Measurements from ENCODE around the gene SIX3. TPM values are rescaled to one million over a fixed set of nuclear protein-coding genes. Genes with fewer than 3 reads are reported as not detected.

The SIX3 gene
- total and polyA plus RNA-seq, 3 experiments from 2014 or later: not detected

GRCh38 chr2:44912660-44913059 lies 28.8 kb upstream of the SIX3 start:
- H3K36me3 ChIP-seq (ENCODE audit: insufficient read depth, low read length): no peaks in the 10 kb centered on the region
- no peak overlapping the region for H3K4me3 Mint-ChIP-seq
- no peak for DNase-seq
- no peak overlapping the region for H3K27ac ChIP-seq (ENCODE audit: low read depth, low read length)
- H3K9me3 ChIP-seq (ENCODE audit: low read length): no peaks in the 10 kb centered on the region
- ChIA-PET CTCF (no interaction called here), POLR2A (no interaction called here)
- H3K4me3 ChIP-seq (ENCODE audit: low read length): no peak overlapping the region
- H3K27me3 Mint-ChIP-seq: peaks cover 7 to 8% of the 10 kb centered on the region in 2 donors
- H3K27ac Mint-ChIP-seq: no peak overlapping the region
- H3K4me1 Mint-ChIP-seq: no peaks in the 10 kb centered on the region
- H3K4me1 ChIP-seq (ENCODE audit: insufficient read depth, low read length): no peaks in the 10 kb centered on the region
- H3K27me3 ChIP-seq (ENCODE audit: insufficient read depth, low read length, poor library complexity, severe bottlenecking): no peaks in the 10 kb centered on the region
- H3K36me3 Mint-ChIP-seq: no peaks in the 10 kb centered on the region
- peaks cover 3 to 15% (median 7%) of the 10 kb centered on the region in 5 donors for H3K9me3 Mint-ChIP-seq

- Histone ChIP-seq H3K27me3 (ENCODE audit: insufficient read depth, low read length, poor library complexity, severe bottlenecking) (no peaks in the 10 kb centered on the region), H3K4me1 (ENCODE audit: insufficient read depth, low read length) (no peaks in the 10 kb centered on the region), H3K36me3 (ENCODE audit: insufficient read depth, low read length) (no peaks in the 10 kb centered on the region), H3K27ac (ENCODE audit: low read depth, low read length) (no peak overlapping the region), H3K4me3 (ENCODE audit: low read length) (no peak overlapping the region), H3K9me3 (ENCODE audit: low read length) (no peaks in the 10 kb centered on the region)
- Mint-ChIP-seq H3K9me3 (peaks cover 0 to 5% (median under 1%) of the 10 kb centered on the region in 5 donors), H3K27me3 (peaks cover 13 to 40% of the 10 kb centered on the region in 2 donors), H3K4me3 (no peak overlapping the region), H3K4me1 (no peaks in the 10 kb centered on the region), H3K36me3 (no peaks in the 10 kb centered on the region), H3K27ac (no peak overlapping the region)
- no peak for DNase-seq
- CTCF ChIA-PET: interaction anchor here (1.2 kb wide), 1 partner anchor 11 kb away, joined by 3 read pairs; no protein-coding TSS in a partner anchor
- POLR2A ChIA-PET: no interaction called here
These were observed 25.2 kb upstream of the SIX3 start for GRCh38 chr2:44916291-44916690.

- no peaks in the 10 kb centered on the region for H3K4me1 Mint-ChIP-seq
- peaks cover 13 to 59% of the 10 kb centered on the region in 2 donors for H3K27me3 Mint-ChIP-seq
- no peaks in the 10 kb centered on the region for H3K4me1 ChIP-seq (ENCODE audit: insufficient read depth, low read length)
- H3K27ac Mint-ChIP-seq: no peak overlapping the region
- CTCF ChIA-PET: no interaction called here
- peaks cover 0 to 3% (median 0%) of the 10 kb centered on the region in 5 donors for H3K9me3 Mint-ChIP-seq
- H3K36me3 Mint-ChIP-seq: no peaks in the 10 kb centered on the region
- DNase-seq: no peak
- no peaks in the 10 kb centered on the region for H3K27me3 ChIP-seq (ENCODE audit: insufficient read depth, low read length, poor library complexity, severe bottlenecking)
- no peak overlapping the region for H3K27ac ChIP-seq (ENCODE audit: low read depth, low read length)
- no peaks in the 10 kb centered on the region for H3K9me3 ChIP-seq (ENCODE audit: low read length)
- no peak overlapping the region for H3K4me3 Mint-ChIP-seq
- H3K36me3 ChIP-seq (ENCODE audit: insufficient read depth, low read length): no peaks in the 10 kb centered on the region
- POLR2A ChIA-PET: no interaction called here
- no peak overlapping the region for H3K4me3 ChIP-seq (ENCODE audit: low read length)
These were observed 23.3 kb upstream of the SIX3 start for GRCh38 chr2:44918095-44918775.

GRCh38 chr2:44920751-44921150 lies 20.8 kb upstream of the SIX3 start:
- no peak overlapping the region for H3K4me3 ChIP-seq (ENCODE audit: low read length)
- H3K36me3 ChIP-seq (ENCODE audit: insufficient read depth, low read length): no peaks in the 10 kb centered on the region
- no peak overlapping the region for H3K27ac ChIP-seq (ENCODE audit: low read depth, low read length)
- peaks cover 9% of the 10 kb centered on the region for H3K27me3 ChIP-seq (ENCODE audit: insufficient read depth, low read length, poor library complexity, severe bottlenecking)
- no peaks in the 10 kb centered on the region for H3K4me1 Mint-ChIP-seq
- H3K4me3 Mint-ChIP-seq: no peak overlapping the region
- no peaks in the 10 kb centered on the region for H3K4me1 ChIP-seq (ENCODE audit: insufficient read depth, low read length)
- peaks cover 0 to 3% (median 0%) of the 10 kb centered on the region in 5 donors for H3K9me3 Mint-ChIP-seq
- H3K9me3 ChIP-seq (ENCODE audit: low read length): no peaks in the 10 kb centered on the region
- DNase-seq: no peak
- POLR2A ChIA-PET: no interaction called here
- CTCF ChIA-PET: no interaction called here
- no peaks in the 10 kb centered on the region for H3K36me3 Mint-ChIP-seq
- H3K27me3 Mint-ChIP-seq: peaks cover 21 to 84% of the 10 kb centered on the region in 2 donors
- H3K27ac Mint-ChIP-seq: no peak overlapping the region

- H3K27me3 Mint-ChIP-seq: peaks cover 30 to 92% of the 10 kb centered on the region in 2 donors
- no peaks in the 10 kb centered on the region for H3K36me3 Mint-ChIP-seq
- H3K4me3 Mint-ChIP-seq: no peak overlapping the region
- no peaks in the 10 kb centered on the region for H3K4me1 Mint-ChIP-seq
- Histone ChIP-seq H3K4me3 (ENCODE audit: low read length) (no peak overlapping the region), H3K4me1 (ENCODE audit: insufficient read depth, low read length) (no peaks in the 10 kb centered on the region), H3K27ac (ENCODE audit: low read depth, low read length) (no peak overlapping the region), H3K36me3 (ENCODE audit: insufficient read depth, low read length) (no peaks in the 10 kb centered on the region), H3K27me3 (ENCODE audit: insufficient read depth, low read length, poor library complexity, severe bottlenecking) (peaks cover 14% of the 10 kb centered on the region), H3K9me3 (ENCODE audit: low read length) (no peaks in the 10 kb centered on the region)
- peaks cover 0 to 3% (median 0%) of the 10 kb centered on the region in 5 donors for H3K9me3 Mint-ChIP-seq
- CTCF ChIA-PET: no interaction called here
- POLR2A ChIA-PET: no interaction called here
- H3K27ac Mint-ChIP-seq: no peak overlapping the region
- DNase-seq: no peak
These were observed 18.7 kb upstream of the SIX3 start for GRCh38 chr2:44922776-44923175.

- Histone ChIP-seq H3K9me3 (ENCODE audit: low read length) (no peaks in the 10 kb centered on the region), H3K36me3 (ENCODE audit: insufficient read depth, low read length) (no peaks in the 10 kb centered on the region), H3K27me3 (ENCODE audit: insufficient read depth, low read length, poor library complexity, severe bottlenecking) (peaks cover 14% of the 10 kb centered on the region), H3K4me3 (ENCODE audit: low read length) (no peak overlapping the region), H3K4me1 (ENCODE audit: insufficient read depth, low read length) (no peaks in the 10 kb centered on the region), H3K27ac (ENCODE audit: low read depth, low read length) (no peak overlapping the region)
- Mint-ChIP-seq H3K4me3 (no peak overlapping the region), H3K4me1 (peaks cover 4 to 10% (median 10%) of the 10 kb centered on the region in 3 donors), H3K27ac (no peak overlapping the region), H3K36me3 (no peaks in the 10 kb centered on the region), H3K9me3 (no peaks in the 10 kb centered on the region), H3K27me3 (peaks cover 34 to 86% of the 10 kb centered on the region in 2 donors)
- ChIA-PET CTCF (no interaction called here), POLR2A (no interaction called here)
- no peak for DNase-seq
These were observed 15.9 kb upstream of the SIX3 start for GRCh38 chr2:44925561-44926136.

- peaks cover 14% of the 10 kb centered on the region for H3K27me3 ChIP-seq (ENCODE audit: insufficient read depth, low read length, poor library complexity, severe bottlenecking)
These were observed 14.5 kb upstream of the SIX3 start for GRCh38 chr2:44926957-44927356.

GRCh38 chr2:44927985-44928482 lies 13.5 kb upstream of the SIX3 start:
- Mint-ChIP-seq H3K9me3 (no peaks in the 10 kb centered on the region), H3K36me3 (no peaks in the 10 kb centered on the region), H3K4me1 (peaks cover 6 to 29% (median 22%) of the 10 kb centered on the region in 3 donors), H3K27ac (no peak overlapping the region), H3K4me3 (no peak overlapping the region), H3K27me3 (peaks cover 43 to 86% of the 10 kb centered on the region in 2 donors)
- Histone ChIP-seq H3K27ac (ENCODE audit: low read depth, low read length) (no peak overlapping the region), H3K4me3 (ENCODE audit: low read length) (no peak overlapping the region), H3K4me1 (ENCODE audit: insufficient read depth, low read length) (no peaks in the 10 kb centered on the region), H3K36me3 (ENCODE audit: insufficient read depth, low read length) (no peaks in the 10 kb centered on the region), H3K9me3 (ENCODE audit: low read length) (no peaks in the 10 kb centered on the region), H3K27me3 (ENCODE audit: insufficient read depth, low read length, poor library complexity, severe bottlenecking) (peaks cover 24% of the 10 kb centered on the region)
- CTCF ChIA-PET: no interaction called here
- DNase-seq: no peak
- POLR2A ChIA-PET: no interaction called here

More at GRCh38 chr2:44926957-44927356, 14.5 kb upstream of the SIX3 start:
- no peak overlapping the region for H3K4me3 ChIP-seq (ENCODE audit: low read length)
- no peaks in the 10 kb centered on the region for H3K9me3 ChIP-seq (ENCODE audit: low read length)
- no peaks in the 10 kb centered on the region for H3K4me1 ChIP-seq (ENCODE audit: insufficient read depth, low read length)
- H3K36me3 ChIP-seq (ENCODE audit: insufficient read depth, low read length): no peaks in the 10 kb centered on the region
- Mint-ChIP-seq H3K9me3 (no peaks in the 10 kb centered on the region), H3K27ac (no peak overlapping the region), H3K27me3 (peaks cover 42 to 86% of the 10 kb centered on the region in 2 donors), H3K36me3 (no peaks in the 10 kb centered on the region), H3K4me1 (peaks cover 4 to 21% (median 17%) of the 10 kb centered on the region in 3 donors), H3K4me3 (no peak overlapping the region)
- H3K27ac ChIP-seq (ENCODE audit: low read depth, low read length): no peak overlapping the region
- ChIA-PET POLR2A (no interaction called here), CTCF (interaction anchor here (1.3 kb wide), 1 partner anchor 11 kb away, joined by 3 read pairs; no protein-coding TSS in a partner anchor)
- no peak for DNase-seq

Measured in CD8-positive, alpha-beta memory T cell (primary cell).